Stimulated activated CD4-positive, alpha-beta T cell treated with anti-CD3 and anti-CD28 coated beads, Interleukin-12 subunit alpha, Interleukin-12 subunit beta, amount 100 ng/mL, for 48 hours (primary cell): ENCODE results near the gene ADRM1.

Experiments used
- DNase-seq, 3 donors: peaks; one replicate each; pipeline ENCODE4 v3.0.0-alpha.2; 2020; ENCODE audit warnings: low read depth in 2 of 3, low spot score in 1 of 3

ADRM1 gene

DNA sequence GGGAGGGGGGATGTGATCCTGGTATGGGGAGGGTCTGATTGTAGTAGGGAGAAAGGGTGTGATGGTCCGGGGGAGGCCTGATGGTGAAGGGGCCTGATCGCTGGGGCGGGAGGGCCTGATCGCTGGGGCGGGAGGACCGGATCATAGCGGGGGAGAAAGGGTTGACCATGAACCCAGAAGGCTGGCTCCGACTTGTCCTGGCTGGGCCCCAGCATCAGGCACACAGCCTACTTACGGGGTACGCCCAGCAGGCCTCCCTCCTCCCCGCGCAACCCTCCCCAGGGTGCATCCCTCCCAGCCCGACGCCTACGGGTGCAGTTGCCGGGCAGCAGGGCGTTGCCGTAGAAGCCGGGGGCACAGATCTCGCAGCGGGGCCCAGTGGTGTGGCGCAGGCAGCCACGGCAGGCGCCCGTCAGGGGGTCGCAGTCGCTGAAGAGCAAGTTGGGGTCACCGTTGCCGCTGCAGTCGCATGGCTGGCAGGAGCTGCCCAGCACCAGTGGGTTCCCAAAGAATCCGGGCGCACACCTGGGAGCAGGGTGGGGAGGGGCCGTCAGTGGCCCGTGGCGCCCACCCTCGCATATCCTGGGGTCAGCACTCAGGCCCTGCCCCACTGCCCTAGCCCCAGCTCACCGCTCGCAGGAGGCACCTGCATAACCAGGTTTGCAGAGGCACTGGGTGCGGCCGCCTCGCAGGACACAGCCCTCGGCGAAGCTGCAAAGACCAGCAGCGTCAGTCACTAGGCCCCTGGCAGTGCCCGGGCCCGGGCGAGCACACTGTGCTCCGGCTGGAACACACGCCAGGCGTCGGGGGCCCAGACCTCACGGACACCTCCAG, 20.6 kb downstream of the ADRM1 start:
- DNase-seq: no peak

DNA sequence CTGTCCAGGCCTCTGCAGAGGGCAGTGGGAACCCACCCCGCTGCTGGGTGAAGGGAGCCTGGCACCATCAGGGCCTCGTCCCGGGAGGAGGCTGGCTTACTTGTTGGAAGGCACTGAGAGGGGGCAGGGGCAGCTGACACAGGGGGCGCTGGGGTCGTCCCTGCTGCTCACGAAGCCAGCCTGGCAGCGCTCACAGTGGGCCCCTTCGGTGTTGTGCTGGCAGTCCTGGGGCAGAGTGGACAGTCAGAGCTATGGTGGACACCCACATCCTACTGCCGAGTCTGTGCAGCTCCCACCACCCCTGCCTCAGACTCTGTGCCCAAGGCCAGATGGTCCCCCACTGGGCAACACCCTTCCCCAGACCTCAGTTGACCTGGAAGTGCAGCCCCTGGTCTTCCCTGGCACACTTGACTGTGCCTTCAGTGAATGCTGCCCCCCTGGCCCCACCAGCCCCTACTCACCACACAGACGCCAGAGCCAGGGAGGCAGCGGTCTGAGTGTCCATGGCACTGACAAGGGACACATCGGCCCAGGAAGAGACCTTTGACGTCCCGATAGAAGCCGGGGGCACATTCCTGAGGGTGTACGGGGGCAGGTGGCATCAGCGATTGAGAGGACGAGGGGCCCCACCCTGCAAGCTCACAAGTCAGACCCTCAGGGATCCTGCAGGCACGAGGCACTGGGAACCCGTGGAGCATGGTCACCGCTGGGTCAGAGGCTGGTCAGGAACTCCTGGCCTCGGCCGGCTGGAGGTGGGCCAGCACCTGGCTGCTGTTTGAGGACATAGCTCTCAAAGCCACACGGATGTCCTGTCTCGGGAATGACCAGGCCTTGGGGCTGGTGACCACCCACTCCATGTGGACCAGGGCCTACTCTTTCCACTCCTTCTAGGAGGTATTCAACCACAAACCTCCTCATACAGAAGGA, 21.4 kb downstream of the ADRM1 start:
- DNase-seq: no peak

DNA sequence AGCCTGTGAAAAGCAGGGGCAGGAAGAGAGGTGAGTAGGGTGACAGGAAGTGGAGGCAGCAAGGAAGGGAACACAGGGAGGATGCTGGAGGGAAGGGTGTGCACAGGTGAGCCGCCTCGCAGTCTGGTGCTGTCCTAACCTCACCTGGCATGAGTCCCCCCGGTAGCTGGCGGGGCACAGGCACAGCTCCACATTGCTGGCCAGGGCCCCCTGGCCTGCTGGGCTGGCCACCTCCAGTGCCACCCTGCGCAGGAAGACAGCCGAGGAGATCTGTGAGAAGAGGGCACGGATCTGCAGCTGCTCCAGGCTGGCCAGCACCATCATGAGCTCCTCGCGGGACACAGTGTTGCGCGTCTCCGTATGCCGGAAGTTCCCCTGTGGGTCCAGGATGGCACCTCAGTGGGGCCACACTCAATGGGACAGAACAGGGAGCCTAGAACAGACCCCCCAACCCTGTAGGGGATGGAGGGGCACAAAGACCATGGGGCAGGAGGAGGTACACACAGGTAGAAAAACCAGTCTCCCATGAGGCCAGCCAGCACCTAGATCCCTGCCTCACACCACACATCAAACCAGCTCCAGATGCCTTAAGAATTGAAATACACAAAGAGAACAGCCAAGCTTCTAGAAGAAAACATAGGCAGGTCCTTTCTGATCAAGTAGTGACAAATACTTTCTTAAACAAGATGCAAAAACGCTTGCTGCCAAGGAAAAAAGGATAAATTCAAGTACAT, 22.5 kb downstream of the ADRM1 start:
- DNase-seq: no peak

DNA sequence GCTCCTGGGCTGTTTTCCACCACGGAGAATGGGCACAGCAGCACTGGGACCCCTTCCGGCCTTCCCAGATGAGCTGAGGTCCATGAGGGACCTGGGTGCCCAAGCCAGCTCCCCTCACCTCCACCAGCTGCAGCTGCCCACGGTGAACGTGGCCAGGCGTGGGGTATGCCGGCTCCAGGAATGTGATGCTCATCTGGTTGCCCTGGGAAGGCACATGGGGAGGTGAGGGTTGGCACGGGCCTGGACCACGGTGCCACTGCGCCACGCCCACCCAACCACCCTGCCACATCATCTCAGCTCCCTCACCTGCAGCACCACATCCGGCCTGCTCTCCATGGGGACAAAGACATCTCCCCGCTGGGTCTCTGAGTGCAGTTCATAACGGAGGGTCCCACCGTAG, 23.8 kb downstream of the ADRM1 start:
- no peak for DNase-seq

DNA sequence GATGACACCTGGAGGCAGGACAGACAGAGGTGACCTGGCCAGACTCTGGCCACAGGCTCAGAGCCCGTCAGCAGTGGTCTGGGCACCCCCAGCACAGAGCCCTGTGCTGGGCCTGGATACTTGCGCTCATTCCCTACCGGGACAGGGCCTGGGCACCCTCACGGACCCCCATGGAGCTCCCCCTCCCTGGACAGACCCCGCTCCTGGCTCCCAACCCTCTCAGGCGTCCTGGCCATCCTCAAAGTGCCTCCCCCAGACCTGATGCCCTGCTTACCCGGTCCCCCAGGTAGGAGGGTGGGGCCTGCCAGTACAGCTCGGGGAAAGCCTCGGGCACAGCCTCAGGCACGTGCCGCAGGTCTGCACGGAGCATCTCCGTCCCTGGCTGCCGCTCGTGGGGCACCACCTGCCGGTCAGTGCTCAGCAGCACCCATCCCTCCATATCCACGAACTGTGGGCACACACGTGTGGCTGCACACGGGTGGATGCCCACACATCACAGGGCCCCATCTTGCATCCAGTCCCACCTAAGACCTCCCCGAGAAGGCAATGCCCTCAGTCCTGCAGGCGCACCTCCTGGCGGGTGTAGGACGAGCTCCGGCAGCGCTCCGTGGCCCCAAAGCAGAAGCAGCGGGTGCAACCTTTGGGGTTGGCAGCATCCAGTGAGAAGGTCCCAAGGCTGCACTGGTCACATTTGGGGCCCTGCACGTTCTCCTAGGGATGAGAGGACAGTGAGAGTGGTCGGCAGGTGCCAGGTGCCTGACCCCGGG, 24.3 kb downstream of the ADRM1 start:
- no peak for DNase-seq

DNA sequence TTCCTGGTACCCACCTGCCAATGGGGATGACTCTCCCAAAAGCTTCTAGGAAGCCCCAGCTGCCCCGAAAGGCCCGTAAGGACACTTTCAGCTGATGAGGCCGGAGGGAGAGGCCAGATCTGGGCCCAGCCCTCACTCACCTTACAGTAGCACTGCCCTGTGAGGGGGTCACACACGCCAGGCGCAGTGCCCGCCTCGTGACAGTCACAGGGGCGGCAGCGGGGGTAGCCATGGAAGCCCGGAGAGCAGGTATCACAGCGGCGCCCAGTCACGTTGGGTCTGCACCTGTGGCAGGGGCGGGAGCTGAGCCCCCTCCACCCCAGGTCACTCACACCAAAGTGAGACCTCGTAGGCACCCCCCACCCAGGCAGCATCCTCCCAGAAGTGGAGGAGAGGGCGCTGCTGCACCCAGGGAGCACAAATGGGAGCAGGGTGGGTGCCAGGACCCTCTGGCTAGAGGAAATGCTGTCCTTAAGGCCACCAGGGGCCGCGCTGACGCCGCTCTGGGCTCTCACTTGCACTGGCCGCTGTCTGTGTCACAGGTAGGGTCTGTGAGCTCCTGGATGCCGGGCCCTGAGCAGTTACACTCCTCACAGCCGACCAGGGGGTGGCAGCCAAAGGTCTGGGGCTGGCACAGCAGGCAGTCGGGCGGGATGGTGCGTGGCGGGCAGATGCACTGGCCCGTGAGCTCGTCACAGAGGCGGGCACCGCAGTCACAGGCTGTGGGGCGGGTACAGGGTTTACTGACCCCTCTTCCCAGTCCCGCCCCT, 25.1 kb downstream of the ADRM1 start:
- no peak for DNase-seq

DNA sequence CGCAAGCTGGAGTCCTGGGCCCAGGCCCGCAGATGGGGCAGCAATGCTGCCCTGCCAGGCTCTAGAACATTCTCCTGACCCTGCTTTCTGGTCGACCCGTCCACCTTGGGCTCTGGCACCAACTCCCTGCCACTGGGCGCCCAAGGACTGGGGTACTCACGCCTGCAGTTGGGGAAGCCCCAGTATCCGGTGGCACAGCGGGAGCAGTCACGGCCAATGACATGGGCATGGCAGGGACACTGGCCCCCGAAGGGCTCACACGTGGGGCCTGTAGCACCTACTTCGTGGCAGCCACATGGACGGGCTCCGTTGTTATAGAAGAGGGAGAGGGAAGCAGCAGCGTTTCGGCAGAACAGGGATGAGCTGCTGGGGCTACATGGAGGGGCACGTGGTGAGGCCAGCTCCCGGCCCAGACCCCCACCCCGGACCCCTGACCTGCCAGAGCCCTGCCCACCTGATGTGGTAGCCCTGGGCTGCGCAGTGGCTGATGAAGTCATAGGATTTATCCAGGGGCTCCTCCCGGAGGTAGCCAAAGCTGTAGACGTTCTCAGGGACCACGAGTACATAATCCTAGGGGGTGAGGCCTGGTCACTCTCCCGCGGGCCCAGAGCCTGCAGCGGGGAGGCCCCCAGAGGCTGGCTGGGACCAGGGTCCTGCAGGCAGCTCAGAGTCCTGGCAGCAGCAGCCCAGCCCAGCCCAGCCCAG, 26.0 kb downstream of the ADRM1 start:
- no peak for DNase-seq

DNA sequence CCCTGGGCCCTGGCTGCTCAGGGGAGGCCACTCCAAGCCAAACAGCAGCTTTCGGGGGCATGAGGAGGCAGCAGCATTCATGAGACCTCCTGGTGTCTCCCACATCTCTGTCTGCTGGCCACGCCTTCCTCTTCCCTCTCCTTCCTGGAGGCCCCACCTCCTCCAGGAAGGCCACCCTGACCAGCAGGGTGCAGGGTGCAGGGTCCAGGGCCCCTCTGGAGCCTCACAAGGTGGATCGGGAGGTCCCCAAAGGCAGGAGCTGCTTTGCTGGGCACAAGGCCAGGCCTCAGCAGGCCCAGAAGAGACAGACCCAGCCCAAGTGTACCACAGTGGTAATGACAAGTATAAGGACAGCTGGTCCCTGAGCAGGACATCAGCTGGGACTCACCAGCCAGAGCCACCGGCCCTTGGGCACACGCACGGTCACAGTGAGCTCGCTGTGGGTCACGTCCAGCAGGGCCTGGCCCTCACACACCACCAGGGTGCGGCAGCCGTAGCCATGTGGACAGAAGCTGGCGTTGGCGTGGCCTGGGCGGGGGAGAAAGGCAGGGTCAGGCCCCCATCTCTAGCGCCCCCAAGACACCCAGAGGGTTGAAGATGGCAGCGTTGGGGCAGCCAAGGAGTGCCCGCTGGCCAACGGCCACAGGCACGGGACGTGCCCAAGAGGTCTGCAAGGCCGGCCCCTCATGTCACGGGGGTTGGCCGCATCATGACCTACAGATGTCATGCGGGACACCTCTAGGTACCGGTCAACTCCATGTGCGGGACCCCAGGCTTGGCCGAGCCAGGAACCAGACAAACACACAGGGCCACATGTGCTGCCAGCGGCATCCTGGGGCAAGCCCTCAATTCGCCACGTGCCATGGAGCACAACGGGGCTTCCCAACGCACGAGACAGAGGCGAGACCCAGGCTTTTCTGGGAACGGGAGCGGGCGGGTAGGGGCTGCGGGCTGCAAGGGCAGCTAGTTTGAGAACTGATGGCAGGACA, 26.9 kb downstream of the ADRM1 start:
- DNase-seq: no peak

DNA sequence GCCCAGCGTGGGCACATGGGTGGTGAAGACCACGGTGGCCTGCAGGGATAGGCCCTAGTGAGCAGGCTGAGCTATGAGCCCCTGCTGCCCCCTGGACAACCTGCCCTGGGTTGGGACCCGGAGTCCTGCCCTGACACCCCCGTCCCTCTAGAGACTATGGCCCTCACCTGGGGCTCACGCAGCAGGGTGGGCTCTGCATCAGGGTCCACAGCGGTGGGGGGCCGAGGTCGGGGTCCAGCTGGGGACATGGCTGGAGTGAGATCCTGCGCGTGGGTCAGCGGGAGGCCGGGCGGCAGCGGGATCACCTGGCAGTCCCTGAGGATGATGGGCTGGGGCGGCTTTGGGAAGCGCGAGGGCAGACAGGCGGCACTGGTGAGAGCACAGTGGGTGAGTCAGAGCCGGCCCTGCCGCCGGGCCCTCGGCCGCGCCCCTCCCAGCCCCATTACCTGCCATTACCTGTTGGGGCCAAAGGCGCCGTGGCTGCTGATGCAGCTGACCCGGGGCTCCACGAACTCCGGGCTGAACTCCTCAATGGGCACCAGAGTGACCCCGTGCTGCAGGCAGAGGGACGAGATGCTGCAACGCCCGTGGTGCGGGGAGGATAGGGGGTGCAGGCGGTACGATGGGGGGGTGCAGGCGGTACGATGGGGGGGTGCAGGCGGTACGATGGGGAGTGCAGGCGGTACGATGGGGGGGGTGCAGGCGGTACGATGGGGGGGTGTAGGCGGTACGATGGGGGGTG, 27.9 kb downstream of the ADRM1 start:
- no peak for DNase-seq

DNA sequence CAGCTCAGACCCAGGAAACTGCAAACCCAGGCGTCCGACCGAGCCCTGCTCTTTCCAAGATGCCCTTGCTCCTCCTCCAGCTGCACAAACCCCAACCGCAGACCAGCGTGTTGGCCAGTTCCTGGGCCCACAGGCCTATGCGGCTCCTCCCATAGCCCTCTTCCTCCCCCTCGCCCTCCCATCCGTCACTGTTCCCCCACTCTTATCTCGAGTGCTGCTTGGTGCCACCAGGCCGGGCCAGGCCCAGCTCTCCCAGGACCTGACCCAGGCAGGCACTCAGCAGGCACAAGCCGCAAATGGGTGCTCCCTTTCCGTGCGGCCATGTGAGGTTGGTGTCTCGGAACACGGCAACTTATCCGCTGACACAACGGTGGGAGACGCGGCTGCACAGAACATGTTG, 28.6 kb downstream of the ADRM1 start:
- no peak for DNase-seq

DNA sequence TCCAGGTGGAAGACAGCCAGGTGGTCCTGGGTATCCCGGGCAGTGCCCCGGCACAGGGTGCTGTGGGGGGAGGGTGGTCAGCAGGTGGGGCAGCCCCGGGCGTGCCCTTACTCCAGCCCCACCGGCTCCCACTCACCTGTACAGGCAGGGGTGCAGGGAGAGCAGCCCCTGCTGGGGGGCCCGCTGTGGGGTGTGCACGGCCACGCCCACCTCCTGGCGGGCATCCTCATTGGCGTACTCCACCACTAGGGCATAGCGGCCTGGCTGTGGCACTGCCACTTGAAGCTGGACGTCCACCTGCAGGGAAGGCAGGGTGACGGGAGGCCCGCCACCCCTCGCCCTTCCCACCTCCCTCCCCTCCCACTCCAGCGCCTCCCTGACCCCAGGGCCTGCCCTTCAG, 29.6 kb downstream of the ADRM1 start:
- no peak for DNase-seq

DNA sequence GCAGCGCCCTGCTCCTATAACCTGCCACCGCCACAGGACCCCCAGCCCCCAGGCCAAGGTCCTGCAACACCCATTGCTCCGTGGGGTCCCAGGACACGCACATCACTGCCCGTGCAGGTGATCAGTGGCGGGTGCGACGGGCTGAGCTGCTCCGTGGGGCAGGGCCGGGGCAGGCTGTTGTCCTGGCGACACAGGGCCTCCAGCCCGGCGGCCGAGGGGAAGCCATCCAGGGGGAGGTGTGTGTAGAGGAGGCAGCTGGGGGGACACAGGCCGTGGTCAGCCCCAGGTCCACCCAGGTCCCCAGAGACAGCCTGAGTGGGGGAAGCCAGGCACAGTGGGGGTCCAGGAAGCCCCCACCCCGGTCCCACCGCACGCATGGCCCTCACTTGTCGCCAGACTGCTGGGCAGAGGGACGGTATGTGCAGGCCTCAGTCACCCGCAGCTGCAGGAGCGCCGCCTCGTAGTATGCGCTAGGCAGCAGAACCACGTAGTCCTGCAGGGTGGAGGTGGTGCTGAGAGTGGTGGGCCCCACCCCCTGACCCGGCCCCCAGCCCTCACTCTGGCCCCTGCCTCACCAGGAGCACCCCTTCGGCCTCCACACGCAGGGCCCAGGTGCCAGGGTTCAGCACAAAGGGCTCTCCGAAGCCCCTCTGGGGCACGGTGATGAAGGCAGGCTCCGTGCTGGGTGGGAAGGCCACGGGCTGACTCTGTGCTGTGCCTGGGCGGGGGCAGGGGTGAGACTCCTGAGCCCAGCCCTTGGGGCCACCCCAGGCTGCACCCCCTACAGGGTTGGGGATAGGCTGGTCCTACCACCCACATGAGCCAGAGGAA, 30.4 kb downstream of the ADRM1 start:
- DNase-seq: no peak

DNA sequence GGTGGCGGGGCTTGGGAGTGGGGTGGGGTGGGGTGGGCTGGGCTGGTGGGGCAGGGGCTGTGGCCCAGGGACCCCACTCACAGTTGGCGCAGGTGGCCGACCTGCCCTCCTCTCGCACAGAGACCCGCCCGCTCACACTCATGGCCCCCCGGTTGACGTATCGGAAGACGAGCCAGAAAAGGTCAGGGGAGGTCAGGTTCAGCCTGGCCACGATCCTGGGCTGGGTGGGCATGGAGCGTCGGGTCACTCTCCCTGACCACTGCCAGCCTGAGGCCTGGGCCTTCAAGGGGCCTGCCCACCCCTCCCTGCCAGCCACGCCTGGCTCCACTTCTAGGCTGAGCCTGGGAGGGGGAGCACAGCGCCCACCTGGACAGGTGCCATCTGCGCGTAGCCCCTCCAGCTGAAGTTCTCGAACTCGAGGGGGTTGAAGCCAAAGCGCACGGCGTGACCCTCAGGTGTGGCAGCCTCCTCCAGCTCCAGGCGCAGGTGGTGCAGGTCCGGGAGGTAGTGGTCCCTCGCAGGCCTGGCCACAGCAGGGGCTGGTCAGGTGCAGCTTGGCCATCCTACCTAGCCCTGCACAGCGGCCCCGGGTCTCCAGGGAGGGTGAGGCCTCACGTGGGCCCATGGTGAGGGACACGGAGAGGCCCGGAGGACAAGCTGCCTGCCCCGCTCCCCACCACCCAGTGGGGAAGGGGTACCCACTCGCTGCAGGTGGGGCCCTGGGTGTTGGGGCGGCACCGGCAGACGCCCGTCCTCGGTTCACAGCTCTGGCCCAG, 31.2 kb downstream of the ADRM1 start:
- DNase-seq: no peak

DNA sequence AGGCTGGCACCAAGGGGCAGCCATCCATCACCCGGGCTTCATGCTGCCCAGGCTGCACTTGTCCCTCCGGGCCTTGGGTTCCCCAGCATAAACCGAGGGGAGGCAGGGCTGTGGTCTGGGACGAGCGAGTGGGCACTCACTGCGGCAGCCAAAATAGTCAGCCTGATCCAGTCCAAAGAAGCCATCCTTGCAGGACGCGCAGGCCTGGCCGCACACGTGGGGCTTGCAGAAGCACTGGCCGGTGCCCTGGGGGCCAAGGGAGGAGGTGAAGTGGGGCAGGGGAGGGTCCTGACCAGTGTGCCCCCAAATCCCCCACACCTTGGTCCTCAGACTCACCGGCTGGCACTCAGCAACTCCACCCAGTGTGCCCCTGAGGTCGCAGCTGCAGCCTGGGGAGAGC, 32.1 kb downstream of the ADRM1 start:
- no peak for DNase-seq

DNA sequence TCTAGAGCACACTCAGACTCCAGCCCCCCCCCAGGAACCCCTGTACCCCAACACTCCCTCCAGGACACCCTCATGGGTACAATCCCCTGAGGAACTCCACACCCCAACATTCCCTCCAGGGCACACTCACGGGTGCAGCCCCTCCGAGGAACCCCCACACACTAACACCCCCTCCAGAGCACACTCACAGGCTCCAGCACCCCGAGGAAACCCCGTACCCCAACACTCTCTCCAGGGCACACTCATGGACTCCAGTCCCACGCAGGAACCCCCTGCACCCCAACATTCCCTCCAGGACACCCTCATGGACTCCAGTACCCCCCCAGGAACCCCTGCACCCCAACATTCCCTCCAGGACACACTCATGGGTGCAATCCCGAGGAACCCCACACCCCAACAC, 32.7 kb downstream of the ADRM1 start:
- DNase-seq: no peak

DNA sequence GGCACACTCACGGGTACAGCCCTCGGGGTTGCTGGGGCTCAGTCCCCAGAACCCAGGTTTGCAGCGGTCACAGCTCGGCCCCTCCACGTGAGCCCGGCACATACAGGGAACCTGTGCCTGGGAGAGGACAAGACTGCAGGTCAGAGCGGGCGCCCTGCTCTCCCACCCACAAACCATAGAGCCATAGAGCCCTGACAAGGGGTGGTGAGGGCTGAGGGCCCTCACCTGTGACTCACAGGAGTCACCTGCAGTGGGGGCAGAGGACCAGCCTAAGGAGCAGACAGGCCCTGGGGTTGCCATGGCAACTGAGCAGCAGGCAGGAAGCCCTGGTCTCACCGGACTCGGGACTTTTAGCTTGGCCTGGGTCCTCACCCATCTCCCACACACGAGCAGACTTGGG, 33.5 kb downstream of the ADRM1 start:
- no peak for DNase-seq
